ENCODE measurements around the gene GPER1.

Gene GPER1

GRCh38 chr7:1131471-1132265, 43.8 kb downstream of the GPER1 start:
- H3K4me3 ChIP-seq (ENCODE audit: low read depth, low read length) = no peak overlapping the region
- no peak for TF ChIP-seq MAX (IDR thresholded peaks at IDR 0.05; ENCODE audit: low read depth, low read length)
- no peak for TF ChIP-seq CTCF (IDR thresholded peaks at IDR 0.05; ENCODE audit: low read depth, low read length)
- TF ChIP-seq POLR2A (IDR thresholded peaks at IDR 0.05; ENCODE audit: extremely low read depth, insufficient read length) = no peak
- TF ChIP-seq MYC (IDR thresholded peaks at IDR 0.05; ENCODE audit: low read depth, low read length) = no peak
- DNase-seq (ENCODE audit: low read depth) = no peak

DNA sequence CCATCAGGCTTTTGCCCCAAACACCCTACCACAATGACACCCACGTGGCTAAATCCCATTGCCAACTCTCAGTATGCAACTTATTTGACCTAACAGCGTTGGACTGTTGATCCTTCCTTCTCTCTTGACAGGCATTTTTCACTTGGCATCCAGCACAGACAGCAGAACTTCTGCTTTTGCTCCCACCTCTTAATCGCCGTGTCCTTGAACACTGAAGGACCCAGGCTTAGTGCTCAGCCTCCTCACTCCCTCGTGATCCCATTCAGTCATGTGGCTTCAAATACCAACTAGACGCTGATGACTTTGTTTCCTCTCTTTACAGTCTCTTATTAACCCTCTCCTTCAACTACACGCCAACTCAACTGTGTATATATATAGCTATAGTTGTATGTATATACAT, 47.0 kb downstream of the GPER1 start:
- TF ChIP-seq CTCF (IDR thresholded peaks at IDR 0.05; ENCODE audit: low read depth, low read length) (no peak), MAX (IDR thresholded peaks at IDR 0.05; ENCODE audit: low read depth, low read length) (no peak), MYC (IDR thresholded peaks at IDR 0.05; ENCODE audit: low read depth, low read length) (no peak), POLR2A (IDR thresholded peaks at IDR 0.05; ENCODE audit: extremely low read depth, insufficient read length) (no peak)
- no peak overlapping the region for H3K4me3 ChIP-seq (ENCODE audit: low read depth, low read length)
- no peak for DNase-seq (ENCODE audit: low read depth)

- peak; percentile 60 for DNase-seq (ENCODE audit: low read depth)
- peak overlapping the region; percentile 92 for H3K4me3 ChIP-seq (ENCODE audit: low read depth, low read length)
- TF ChIP-seq MYC (IDR thresholded peaks at IDR 0.05; ENCODE audit: low read depth, low read length) (no peak), POLR2A (IDR thresholded peaks at IDR 0.05; ENCODE audit: extremely low read depth, insufficient read length) (no peak), MAX (IDR thresholded peaks at IDR 0.05; ENCODE audit: low read depth, low read length) (no peak), CTCF (IDR thresholded peaks at IDR 0.05; ENCODE audit: low read depth, low read length) (no peak)
Measured at GRCh38 chr7:1136841-1137516, 49.1 kb downstream of the GPER1 start.

DNA sequence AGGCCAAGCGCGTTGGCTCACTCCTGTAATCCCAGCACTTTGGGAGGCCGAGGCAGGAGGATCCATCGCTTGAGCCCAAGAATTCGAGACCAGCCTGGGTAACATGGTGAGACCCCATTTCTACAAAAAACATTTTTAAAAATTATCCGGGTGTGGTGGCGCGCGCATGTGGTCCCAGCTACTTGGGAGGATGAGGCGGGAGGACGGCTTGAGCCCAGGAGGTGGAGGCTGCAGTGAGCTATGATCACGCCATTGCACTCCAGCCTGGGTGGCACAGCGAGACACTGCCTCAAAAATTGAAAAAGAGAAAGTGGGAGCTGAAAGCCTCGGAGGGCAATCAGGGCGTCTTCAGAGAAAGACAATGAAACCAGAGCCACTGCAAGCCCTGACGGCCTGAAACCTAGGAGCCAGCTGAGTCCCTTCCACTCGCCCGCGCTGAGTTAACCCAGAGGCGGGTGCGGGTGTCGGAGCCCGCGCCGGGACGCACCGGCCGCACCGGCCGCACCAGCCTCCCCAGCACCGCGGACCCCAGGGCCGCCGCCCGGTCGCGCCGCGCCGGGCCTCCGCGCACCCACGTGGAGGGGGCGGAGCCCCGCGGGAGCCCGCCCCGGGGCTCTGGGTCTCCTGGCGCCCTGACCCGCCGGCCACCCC, 49.7 kb downstream of the GPER1 start:
- TF ChIP-seq POLR2A (IDR thresholded peaks at IDR 0.05; ENCODE audit: extremely low read depth, insufficient read length) (no peak), CTCF (IDR thresholded peaks at IDR 0.05; ENCODE audit: low read depth, low read length) (no peak), MAX (IDR thresholded peaks at IDR 0.05; ENCODE audit: low read depth, low read length) (no peak), MYC (IDR thresholded peaks at IDR 0.05; ENCODE audit: low read depth, low read length) (no peak)
- H3K4me3 ChIP-seq (ENCODE audit: low read depth, low read length) = peak overlapping the region; percentile 92
- DNase-seq (ENCODE audit: low read depth) = no peak

DNA sequence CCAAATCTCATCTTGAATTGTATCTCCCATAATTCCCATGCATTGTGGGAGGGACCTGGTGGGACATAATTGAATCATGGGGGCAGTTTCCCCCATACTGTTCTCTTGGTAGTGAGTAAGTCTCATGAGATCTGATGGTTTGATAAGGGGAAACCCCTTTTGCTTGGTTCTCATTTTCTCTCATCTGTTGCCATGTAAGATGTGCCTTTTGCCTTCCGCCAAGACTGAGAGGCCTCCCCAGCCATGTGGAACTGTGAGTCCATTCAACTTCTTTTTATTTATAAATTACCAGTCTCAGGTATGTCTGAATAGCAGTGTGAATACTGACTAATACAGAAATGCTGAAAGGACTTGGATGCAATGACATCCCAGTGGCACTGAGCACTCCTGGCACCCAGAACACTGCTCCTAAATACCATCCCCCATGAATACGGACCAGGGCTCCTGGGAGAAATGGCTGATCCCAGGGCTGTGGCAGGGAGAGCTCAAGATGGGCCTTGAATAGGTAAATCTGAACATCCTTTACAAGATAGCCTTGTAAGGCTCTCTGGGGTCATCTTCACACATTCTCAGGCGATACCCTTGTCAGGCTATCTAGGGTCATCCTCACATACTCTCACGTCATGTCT, 52.7 kb downstream of the GPER1 start:
- TF ChIP-seq MYC (IDR thresholded peaks at IDR 0.05; ENCODE audit: low read depth, low read length) (no peak), POLR2A (IDR thresholded peaks at IDR 0.05; ENCODE audit: extremely low read depth, insufficient read length) (no peak)
- no peak for DNase-seq (ENCODE audit: low read depth)
- H3K4me3 ChIP-seq (ENCODE audit: low read depth, low read length) = no peak overlapping the region
